Amniotic stem cell (primary cell): Measurements from ENCODE around the gene TF.
"Not testable (repeated sequence)": the region's sequence is repeated elsewhere in the genome, so short reads cannot be mapped to it uniquely, and the experiment has no call there.

Source experiments
- DNase-seq: peaks from one replicate; lab custom pipeline; 2025; lab: John Stamatoyannopoulos, UW

Gene TF

GRCh38 chr3:133745981-133746711, at the start of gene TF:
Gene TF (plus strand): TSS chr3:133746393. CDS start chr3:133746441, 48 bp downstream.
- DNase-seq, result no peak

- no peak for DNase-seq
Observed at GRCh38 chr3:133697960-133698359, 48.2 kb upstream of the TF start.

GRCh38 chr3:133699467-133699866, 46.7 kb upstream of the TF start:
- DNase-seq, result no peak

GRCh38 chr3:133699903-133700302, 46.3 kb upstream of the TF start:
- no peak for DNase-seq

- DNase-seq, result no peak
Observed at GRCh38 chr3:133700351-133700750, 45.8 kb upstream of the TF start.

- no peak for DNase-seq
Observed at GRCh38 chr3:133701435-133702358, 44.5 kb upstream of the TF start.

- DNase-seq, result no peak
Observed at GRCh38 chr3:133703915-133704314, 42.3 kb upstream of the TF start.

GRCh38 chr3:133706033-133706432, 40.2 kb upstream of the TF start:
- no peak for DNase-seq

GRCh38 chr3:133709139-133709750, 36.9 kb upstream of the TF start:
- no peak for DNase-seq

- no peak for DNase-seq
Observed at GRCh38 chr3:133711013-133711412, 35.2 kb upstream of the TF start.

GRCh38 chr3:133712017-133712416, 34.2 kb upstream of the TF start:
- no peak for DNase-seq

GRCh38 chr3:133713347-133713746, 32.8 kb upstream of the TF start:
- DNase-seq, result no peak

- no peak for DNase-seq
Observed at GRCh38 chr3:133717424-133717823, 28.8 kb upstream of the TF start.

GRCh38 chr3:133722935-133723334, 23.3 kb upstream of the TF start:
- DNase-seq, result no peak

- no peak for DNase-seq
Observed at GRCh38 chr3:133730993-133731392, 15.2 kb upstream of the TF start.

GRCh38 chr3:133732231-133732630, 14.0 kb upstream of the TF start:
- not testable (repeated sequence) for DNase-seq

- no peak for DNase-seq
Observed at GRCh38 chr3:133733226-133733625, 13.0 kb upstream of the TF start.

GRCh38 chr3:133734305-133734704, 11.9 kb upstream of the TF start:
- DNase-seq, result no peak

GRCh38 chr3:133742351-133743091, 3.7 kb upstream of the TF start:
- DNase-seq, result no peak

GRCh38 chr3:133744241-133744640, 2.0 kb upstream of the TF start:
- no peak for DNase-seq

GRCh38 chr3:133745108-133745507, 1.1 kb upstream of the TF start:
- no peak for DNase-seq

GRCh38 chr3:133746712-133747066, 496 bp downstream of the TF start:
- DNase-seq, result no peak
